HG03432 (cell line): ENCODE results near the gene MAPK1.
A peak's percentile ranks its signal among the peaks of the same experiment; 100 is the strongest.
"Not testable (repeated sequence)": the region's sequence is repeated elsewhere in the genome, so short reads cannot be mapped to it uniquely, and the experiment has no call there.

Experiments
- ATAC-seq: cut with Tn5 transposase; IDR thresholded peaks from one replicate; pipeline ENCODE4 v1.9.1; 2021; ENCODE audit warnings: mild to moderate bottlenecking, moderate library complexity; ENCODE audit not compliant: unreplicated experiment

The MAPK1 gene

GRCh38 chr22:21882754-21883333, 15.4 kb upstream of the MAPK1 start:
- not testable (repeated sequence) for ATAC-seq

- ATAC-seq: no peak
Measured at GRCh38 chr22:21881841-21882753, 14.7 kb upstream of the MAPK1 start.

GRCh38 chr22:21876486-21877176, 9.2 kb upstream of the MAPK1 start:
- no peak for ATAC-seq

- ATAC-seq: not testable (repeated sequence)
Measured at GRCh38 chr22:21874953-21875352, 7.5 kb upstream of the MAPK1 start.

GRCh38 chr22:21873619-21874018, 6.2 kb upstream of the MAPK1 start:
- ATAC-seq: no peak

GRCh38 chr22:21872741-21873140, 5.3 kb upstream of the MAPK1 start:
- not testable (repeated sequence) for ATAC-seq

- no peak for ATAC-seq
Measured at GRCh38 chr22:21868651-21869050, 1.2 kb upstream of the MAPK1 start.

GRCh38 chr22:21866833-21867527, 465 bp downstream of the MAPK1 start:
- ATAC-seq: no peak

- ATAC-seq: no peak
Measured at GRCh38 chr22:21865041-21865440, 2.4 kb downstream of the MAPK1 start.

GRCh38 chr22:21862386-21863245, 4.8 kb downstream of the MAPK1 start:
- no peak for ATAC-seq

GRCh38 chr22:21861851-21862250, 5.6 kb downstream of the MAPK1 start:
- ATAC-seq: no peak

GRCh38 chr22:21861264-21861848, 6.1 kb downstream of the MAPK1 start:
- no peak for ATAC-seq

- no peak for ATAC-seq
Measured at GRCh38 chr22:21860491-21861039, 6.9 kb downstream of the MAPK1 start.

- ATAC-seq: no peak
Measured at GRCh38 chr22:21858025-21858764, 9.2 kb downstream of the MAPK1 start.

GRCh38 chr22:21857481-21857914, 9.9 kb downstream of the MAPK1 start:
- ATAC-seq: peak; percentile 49

GRCh38 chr22:21856868-21857267, 10.6 kb downstream of the MAPK1 start:
- ATAC-seq: no peak

GRCh38 chr22:21856197-21856596, 11.2 kb downstream of the MAPK1 start:
- no peak for ATAC-seq

- ATAC-seq: no peak
Measured at GRCh38 chr22:21855676-21856075, 11.8 kb downstream of the MAPK1 start.

GRCh38 chr22:21850660-21851059, 16.8 kb downstream of the MAPK1 start:
- no peak for ATAC-seq
